NCI-H2107 (cell line): Measurements from ENCODE around the gene TTC23.

ENCODE experiments used
- DNase-seq: peaks from one replicate; lab custom pipeline; 2025; lab: John Stamatoyannopoulos, UW

Gene TTC23

DNA sequence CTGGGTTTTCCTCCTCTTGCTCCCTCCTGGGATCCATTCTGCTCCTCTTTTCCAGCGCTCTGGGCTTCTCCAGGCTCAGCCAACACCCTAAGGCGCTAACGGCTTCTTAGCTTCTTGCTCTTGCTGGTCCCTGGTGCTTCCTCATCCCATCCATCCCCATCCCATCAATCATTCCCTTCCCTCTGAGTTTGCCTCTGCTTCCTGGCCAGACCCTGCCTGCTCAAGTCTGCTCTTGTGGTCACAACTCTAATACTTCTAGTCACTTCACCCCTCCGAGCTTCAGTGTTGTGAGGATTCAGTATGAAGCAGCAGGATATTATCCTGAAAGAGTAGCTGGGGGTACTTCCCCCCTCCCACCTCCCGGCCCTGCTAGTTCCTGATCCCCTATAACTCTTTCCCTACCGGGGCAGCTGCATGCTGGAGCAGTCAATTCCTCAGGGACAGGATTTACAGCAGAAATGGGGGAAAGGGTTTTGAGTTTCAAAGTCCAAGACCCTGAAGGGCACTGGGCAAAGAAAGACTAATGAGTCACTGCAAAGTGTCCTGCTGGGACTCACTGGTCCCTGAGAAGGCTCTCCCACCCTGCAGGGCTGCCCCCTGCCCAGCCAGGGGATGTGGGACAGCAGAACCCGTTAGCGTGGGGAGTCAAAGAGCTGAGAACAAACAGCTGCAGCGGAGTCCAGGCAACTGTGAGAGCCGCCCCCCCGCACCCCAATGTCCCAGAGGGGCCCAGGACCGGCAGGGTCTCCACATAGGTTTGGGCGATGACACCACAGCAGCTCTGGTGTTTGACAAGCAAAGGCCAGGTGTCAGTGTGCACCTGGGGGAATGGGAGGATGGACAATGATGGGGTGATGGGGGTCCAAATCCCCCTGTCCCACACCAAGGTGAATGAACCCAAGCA lies 146.8 kb downstream of the TTC23 start:
- DNase-seq, result no peak

DNA sequence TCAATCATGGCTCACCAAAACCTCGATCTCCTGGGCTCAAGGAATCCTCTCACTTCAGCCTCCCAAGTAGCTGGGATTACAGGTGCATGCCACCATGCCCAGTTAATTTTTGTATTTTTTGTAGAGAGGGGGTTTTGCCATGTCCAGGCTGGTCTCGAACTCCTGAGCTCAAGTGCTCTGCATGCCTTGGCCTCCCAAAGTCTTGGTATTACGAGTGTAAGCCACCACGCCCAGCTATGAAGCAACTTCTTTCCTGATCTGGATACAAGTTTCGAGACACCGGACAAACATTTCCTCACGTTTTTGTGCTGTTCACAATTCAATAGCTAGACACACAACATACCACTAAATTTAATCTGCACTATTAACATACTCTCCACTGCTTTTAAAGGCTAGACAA lies 147.9 kb downstream of the TTC23 start:
- DNase-seq, result no peak

GRCh38 chr15:99100245-99101173 lies 148.9 kb downstream of the TTC23 start:
- DNase-seq, result peak; percentile 49

DNA sequence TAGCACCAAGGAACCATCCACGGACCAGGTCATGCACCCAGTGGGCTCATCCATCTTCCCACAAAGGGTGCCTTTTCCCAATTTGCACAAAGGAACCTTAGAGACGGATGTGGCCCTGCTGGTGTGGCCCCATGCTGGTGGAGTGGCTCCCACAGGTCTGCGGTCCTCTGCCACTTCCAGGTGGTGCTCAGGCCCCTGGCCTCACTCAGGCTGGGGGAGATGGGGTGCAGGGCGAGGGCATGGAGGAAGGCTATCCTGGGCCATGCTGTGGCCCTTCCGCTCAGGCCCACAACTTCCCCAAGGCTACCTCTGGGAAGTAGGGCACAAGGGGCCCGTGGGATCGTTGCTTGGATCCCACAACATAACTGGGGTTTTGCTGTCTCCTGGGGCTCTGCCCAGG lies 149.7 kb downstream of the TTC23 start:
- no peak for DNase-seq

- no peak for DNase-seq
These were observed 150.4 kb downstream of the TTC23 start for GRCh38 chr15:99098991-99099390.

- no peak for DNase-seq
These were observed 151.0 kb downstream of the TTC23 start for GRCh38 chr15:99098426-99098825.

GRCh38 chr15:99097441-99098410 lies 151.7 kb downstream of the TTC23 start:
- DNase-seq, result no peak

- no peak for DNase-seq
These were observed 152.4 kb downstream of the TTC23 start for GRCh38 chr15:99096894-99097426.

DNA sequence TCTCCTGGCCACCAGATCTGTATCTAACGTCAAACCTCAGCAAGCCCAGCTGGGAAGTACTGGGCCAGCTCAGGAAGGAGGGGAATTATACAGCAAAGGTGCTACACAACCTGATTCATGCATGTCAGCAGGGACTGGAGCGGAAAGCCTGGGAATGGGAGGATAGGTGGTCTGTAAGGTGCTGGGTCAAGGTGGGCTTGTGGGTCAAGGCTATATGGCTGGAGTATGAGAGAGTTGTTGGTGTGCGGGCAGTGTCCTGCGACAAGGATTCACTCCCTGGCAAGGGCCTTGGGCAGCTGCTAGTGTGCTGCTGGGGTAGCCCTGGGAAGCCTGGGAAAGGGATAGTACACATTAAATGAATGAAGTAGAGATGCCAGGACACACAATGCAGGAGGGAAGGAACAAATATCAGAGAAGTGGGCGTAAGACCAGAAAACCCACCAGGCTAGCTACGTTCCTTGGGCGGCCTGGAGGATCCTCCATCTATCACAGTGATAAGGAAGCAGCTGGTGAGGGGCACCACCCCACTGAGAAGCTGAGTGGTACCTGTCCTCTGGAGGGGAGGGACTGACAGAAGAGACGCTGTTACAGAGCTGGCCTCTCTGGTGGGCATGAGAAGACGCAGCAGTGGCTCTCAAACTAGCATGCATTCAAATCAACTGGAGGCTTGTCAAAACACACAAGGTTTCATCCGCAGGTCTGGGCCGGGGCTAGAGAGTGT lies 153.0 kb downstream of the TTC23 start:
- DNase-seq, result no peak

GRCh38 chr15:99095626-99096025 lies 153.8 kb downstream of the TTC23 start:
- no peak for DNase-seq

- DNase-seq, result no peak
These were observed 156.7 kb downstream of the TTC23 start for GRCh38 chr15:99092554-99093172.

DNA sequence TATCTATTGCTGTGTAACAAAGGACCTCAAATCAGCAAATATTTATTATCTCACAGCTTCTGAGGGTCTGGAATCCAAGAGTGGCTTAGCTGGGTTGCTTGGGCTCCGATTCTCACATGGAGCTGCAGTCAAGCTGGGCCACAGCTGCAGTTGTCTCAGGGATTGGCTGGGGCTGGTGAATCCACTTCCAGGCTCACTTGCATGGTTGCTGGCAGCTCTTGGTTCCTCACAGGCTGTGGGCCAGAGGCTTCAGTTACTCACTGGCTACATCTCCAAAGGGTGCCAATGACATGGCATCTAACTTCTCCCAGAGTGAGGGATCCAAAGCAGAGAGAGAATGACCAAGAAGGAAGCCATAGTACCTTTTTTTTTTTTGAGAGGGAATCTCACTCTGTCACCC lies 158.4 kb downstream of the TTC23 start:
- DNase-seq, result no peak

DNA sequence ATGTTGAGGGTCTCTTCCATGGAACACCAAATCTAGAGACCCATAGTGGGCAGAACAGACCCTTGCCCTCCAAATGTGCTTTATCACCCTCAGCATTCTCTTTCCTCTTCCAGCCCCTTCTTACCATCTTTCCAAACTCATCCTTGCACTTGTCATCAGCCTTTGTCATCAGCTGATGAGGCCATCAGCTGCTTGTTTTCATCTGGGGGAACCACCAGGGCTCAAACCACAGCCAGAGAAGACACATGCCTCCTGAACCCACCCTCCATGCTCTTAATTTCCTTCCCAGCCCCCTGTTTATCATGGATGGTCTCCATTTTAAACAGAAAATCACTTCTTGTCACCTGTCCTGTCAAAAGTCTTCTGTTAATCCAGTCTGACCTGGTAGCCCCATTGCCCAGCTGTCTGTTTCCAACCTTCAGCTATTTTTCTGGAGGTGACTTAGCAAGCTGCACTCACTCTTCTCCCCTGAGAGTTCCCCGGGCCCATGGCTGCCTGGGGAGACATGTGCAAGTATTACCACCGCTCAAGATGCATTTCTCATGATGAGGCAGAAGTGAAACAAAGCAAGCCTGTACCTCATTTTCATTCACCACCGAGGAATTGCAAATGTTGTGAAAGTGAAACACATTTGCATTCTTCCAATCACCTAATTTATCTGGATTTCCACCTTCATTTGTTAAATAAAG lies 159.2 kb downstream of the TTC23 start:
- DNase-seq, result no peak

GRCh38 chr15:99087405-99087943 lies 161.9 kb downstream of the TTC23 start:
- DNase-seq, result no peak

GRCh38 chr15:99086327-99086667 lies 163.1 kb downstream of the TTC23 start:
- no peak for DNase-seq
